H9 (cell line): ENCODE data around the gene FXYD3. TPM values are rescaled to one million over a fixed set of nuclear protein-coding genes. Genes with fewer than 3 reads are reported as not detected.

Source experiments
- DNase-seq: peaks from one replicate; pipeline ENCODE4 v3.0.0-alpha.2; 2017
- H2AFZ ChIP-seq: one replicate; pipeline ENCODE4 v1.6.1; 2013; ENCODE audit warnings: mild to moderate bottlenecking, low read length, control low read depth, moderate library complexity
- H2AK5ac ChIP-seq: 2 replicates; pipeline ENCODE4 v1.6.1; 2013; ENCODE audit warnings: low read length, control low read depth, mixed read lengths; ENCODE audit not compliant: insufficient read length
- H2BK120ac ChIP-seq: one replicate; pipeline ENCODE4 v1.6.1; 2013; ENCODE audit warnings: low read depth, mild to moderate bottlenecking, low read length, control low read depth, inconsistent platforms; ENCODE audit not compliant: poor library complexity, severe bottlenecking
- H2BK12ac ChIP-seq: 2 replicates; pipeline ENCODE4 v1.6.1; 2013; ENCODE audit warnings: low read length, control low read depth, mixed read lengths, low read depth; ENCODE audit not compliant: insufficient read length
- H2BK15ac ChIP-seq: 2 replicates; pipeline ENCODE4 v1.6.1; 2013; ENCODE audit warnings: low read depth, low read length, control low read depth
- H2BK20ac ChIP-seq: one replicate; pipeline ENCODE4 v1.6.1; 2013; ENCODE audit warnings: low read depth, mild to moderate bottlenecking, low read length, control low read depth, inconsistent platforms; ENCODE audit not compliant: poor library complexity, severe bottlenecking
- H2BK5ac ChIP-seq: 2 replicates; pipeline ENCODE4 v1.6.1; 2013; ENCODE audit warnings: low read length, control low read depth, mixed read lengths; ENCODE audit not compliant: insufficient read length
- H3K14ac ChIP-seq: 2 replicates; pipeline ENCODE4 v1.6.1; 2013; ENCODE audit warnings: low read length, control low read depth; ENCODE audit not compliant: insufficient read depth
- H3K18ac ChIP-seq: 2 replicates; pipeline ENCODE4 v1.6.1; 2013; ENCODE audit warnings: low read depth, mild to moderate bottlenecking, mixed read lengths, low read length, control low read depth; ENCODE audit not compliant: insufficient read length
- H3K23ac ChIP-seq: 2 replicates; pipeline ENCODE4 v1.6.1; 2013; ENCODE audit warnings: low read length, control low read depth, mixed read lengths, low read depth; ENCODE audit not compliant: insufficient read length
- H3K23me2 ChIP-seq: 2 replicates; pipeline ENCODE4 v1.6.1; 2013; ENCODE audit warnings: low read depth, mild to moderate bottlenecking, mixed read lengths, low read length, control low read depth; ENCODE audit not compliant: insufficient read length, poor library complexity, severe bottlenecking
- H3K27ac ChIP-seq: 2 replicates; pipeline ENCODE4 v1.5.1; 2013; ENCODE audit warnings: low read length, control low read depth, mixed read lengths, low read depth; ENCODE audit not compliant: insufficient read length
- H3K27me3 ChIP-seq: 2 replicates; pipeline ENCODE4 v1.6.1; 2013; ENCODE audit warnings: low read length, control low read depth, inconsistent platforms; ENCODE audit not compliant: insufficient read depth
- H3K4ac ChIP-seq: 2 replicates; pipeline ENCODE4 v1.6.1; 2013; ENCODE audit warnings: low read depth, mild to moderate bottlenecking, control low read depth, inconsistent platforms, low read length, moderate library complexity
- H3K4me1 ChIP-seq: 2 replicates; pipeline ENCODE4 v1.6.1; 2013; ENCODE audit warnings: low read length, control low read depth, inconsistent platforms; ENCODE audit not compliant: insufficient read depth
- H3K4me2 ChIP-seq: 2 replicates; pipeline ENCODE4 v1.6.1; 2013; ENCODE audit warnings: low read length, control low read depth, mixed read lengths; ENCODE audit not compliant: insufficient read length, insufficient read depth
- H3K56ac ChIP-seq: 2 replicates; pipeline ENCODE4 v1.6.1; 2013; ENCODE audit warnings: low read depth, mild to moderate bottlenecking, mixed read lengths, low read length, control low read depth; ENCODE audit not compliant: insufficient read length
- H3K79me1 ChIP-seq: 2 replicates; pipeline ENCODE4 v1.6.1; 2013; ENCODE audit warnings: low read depth, mild to moderate bottlenecking, moderate library complexity, low read length, control low read depth, inconsistent platforms; ENCODE audit not compliant: insufficient read depth, poor library complexity, severe bottlenecking
- H3K79me2 ChIP-seq: 2 replicates; pipeline ENCODE4 v1.6.1; 2013; ENCODE audit warnings: low read length, control low read depth, inconsistent platforms; ENCODE audit not compliant: insufficient read depth
- H3K9ac ChIP-seq: 2 replicates; pipeline ENCODE4 v1.6.1; 2013; ENCODE audit warnings: low read length, control low read depth, mixed read lengths; ENCODE audit not compliant: insufficient read length; ENCODE audit errors: extremely low read depth
- H3K9me3 ChIP-seq: one replicate; pipeline ENCODE4 v1.6.1; 2013; ENCODE audit warnings: low read depth, low read length, inconsistent platforms; ENCODE audit not compliant: control insufficient read depth
- H3T11ph ChIP-seq: one replicate; pipeline ENCODE4 v1.6.1; 2013; ENCODE audit warnings: mild to moderate bottlenecking, low read length, control low read depth, inconsistent platforms
- H4K20me1 ChIP-seq: one replicate; pipeline ENCODE4 v1.6.1; 2013; ENCODE audit not compliant: control insufficient read depth, insufficient read length, insufficient read depth
- H4K5ac ChIP-seq: 2 replicates; pipeline ENCODE4 v1.6.1; 2013; ENCODE audit warnings: low read depth, mild to moderate bottlenecking, mixed read lengths, low read length, control low read depth; ENCODE audit not compliant: insufficient read length
- H4K8ac ChIP-seq: replicated peaks from 2 replicates; pipeline ENCODE4 v1.6.1; 2013; ENCODE audit warnings: low read length, control low read depth, mixed read lengths, low read depth; ENCODE audit not compliant: insufficient read length
- H4K91ac ChIP-seq: 2 replicates; pipeline ENCODE4 v1.6.1; 2013; ENCODE audit warnings: low read depth, mild to moderate bottlenecking, moderate library complexity, mixed read lengths, low read length, control low read depth; ENCODE audit not compliant: insufficient read length
- H3K27ac Mint-ChIP-seq, 3 experiments: 2 replicates in 2 of 3; 3 replicates in 1 of 3; pipeline ENCODE4 v1.8.0; 2020 to 2021; ENCODE audit warnings: mixed read lengths in 3 of 3, mild to moderate bottlenecking in 1 of 3, moderate library complexity in 1 of 3
- H3K27me3 Mint-ChIP-seq: 2 replicates; pipeline ENCODE4 v1.8.0; 2021; ENCODE audit warnings: low read depth, mild to moderate bottlenecking, moderate library complexity, mixed read lengths
- H3K36me3 Mint-ChIP-seq, 3 experiments: 2 replicates in 2 of 3; 3 replicates in 1 of 3; pipeline ENCODE4 v1.8.0; 2020 to 2021; ENCODE audit warnings: low read depth in 3 of 3, mixed read lengths in 3 of 3; ENCODE audit not compliant: insufficient read depth in 1 of 3
- H3K4me1 Mint-ChIP-seq, 2 experiments: 2 replicates each; pipeline ENCODE4 v1.8.0; 2020; ENCODE audit warnings: mixed read lengths in 2 of 2
- H3K4me3 Mint-ChIP-seq, 2 experiments: 2 replicates in 1 of 2; 3 replicates in 1 of 2; pipeline ENCODE4 v1.8.0; 2020 to 2021; ENCODE audit warnings: mild to moderate bottlenecking in 2 of 2, mixed read lengths in 2 of 2, moderate library complexity in 1 of 2
- H3K9me3 Mint-ChIP-seq, 2 experiments: 2 replicates in 1 of 2; 3 replicates in 1 of 2; pipeline ENCODE4 v1.8.0; 2020; ENCODE audit warnings: mild to moderate bottlenecking in 2 of 2, mixed read lengths in 2 of 2, moderate library complexity in 1 of 2
- WGBS: extraction: QIAGEN DNeasy Blood & Tissue Kit; methylation state at CpG from one replicate; pipeline ENCODE4 v1.1.7; 2013; ENCODE audit warnings: missing lambda C conversion rate, low lambda C conversion rate, mixed read lengths; ENCODE audit not compliant: insufficient read length; ENCODE audit errors: extremely low coverage; 5-methylcytosine and 5-hydroxymethylcytosine counted together
- total RNA-seq: library from RNA; stranded (reverse); gene quantifications from 2 replicates; pipeline ENCODE4 v1.2.1, GENCODE V29; 2021
- TF ChIP-seq, protein P1 (sequence below): fragments of 200-600 bp; sonication (generic); conservative IDR thresholded peaks from 3 replicates; pipeline ENCODE4 v1.8.0; 2021; ENCODE audit warnings: antibody characterized with exemption, mild to moderate bottlenecking

Gene FXYD3
- total RNA-seq, 1 experiment from 2014 or later = 1.5 TPM

DNA sequence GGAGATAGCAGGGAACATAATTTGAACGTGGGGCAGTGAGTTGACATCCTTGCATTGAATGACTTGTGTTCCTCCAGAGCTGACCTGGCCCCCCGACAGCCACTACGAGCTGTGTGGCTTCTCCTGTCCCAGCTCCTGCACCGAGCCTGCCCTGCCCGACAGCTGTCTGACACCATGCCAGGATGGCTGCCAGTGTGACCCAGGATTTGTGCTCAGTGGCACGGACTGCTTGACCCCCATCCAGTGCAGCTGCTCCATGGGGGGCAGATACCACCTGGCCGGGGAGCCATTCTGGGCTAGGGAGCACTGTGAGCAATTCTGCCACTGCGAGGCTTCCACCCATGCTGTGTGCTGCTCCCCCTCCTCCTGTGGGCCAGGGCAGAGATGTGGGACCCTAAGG is 29.2 kb upstream of the FXYD3 start:
- Histone ChIP-seq H3K79me2 (no peaks in the 10 kb centered on the region), H3T11ph (no peak overlapping the region), H4K8ac (no peak overlapping the region), H2BK5ac (no peak overlapping the region), H3K18ac (no peak overlapping the region), H2BK12ac (no peak overlapping the region), H2AK5ac (no peak overlapping the region), H4K5ac (no peak overlapping the region), H3K4me2 (no peak overlapping the region), H3K4ac (no peak overlapping the region), H3K79me1 (no peaks in the 10 kb centered on the region), H3K23me2 (no peaks in the 10 kb centered on the region), H2AFZ (no peak overlapping the region), H3K56ac (no peak overlapping the region), H3K4me1 (no peaks in the 10 kb centered on the region; the same call in 1 of the 2 replicates), H3K23ac (no peak overlapping the region), H2BK20ac (no peak overlapping the region), H3K27me3 (no peaks in the 10 kb centered on the region), H3K14ac (no peak overlapping the region), H4K20me1 (peaks cover 2% of the 10 kb centered on the region), H3K27ac (no peak overlapping the region), H4K91ac (no peak overlapping the region), H2BK15ac (no peak overlapping the region), H2BK120ac (no peak overlapping the region), H3K9me3 (no peaks in the 10 kb centered on the region), H3K9ac (no peak overlapping the region)
- Mint-ChIP-seq H3K4me1 (peaks cover 9 to 18% of the 10 kb centered on the region in 2 experiments), H3K9me3 (peaks cover 0 to 3% of the 10 kb centered on the region in 2 experiments; a peak in 4 of 5 replicates), H3K27ac (no peak overlapping the region), H3K36me3 (0 out of 7 replicates have a peak, but pooled peaks cover 0 to 4% (median 0%) of the 10 kb centered on the region in 3 experiments), H3K27me3 (peaks cover 1% of the 10 kb centered on the region; the same call in 1 of the 2 replicates), H3K4me3 (no peak overlapping the region)
- WGBS = no CpG with 5 or more reads among the region's 8 CpGs
- TF ChIP-seq, protein P1, sequence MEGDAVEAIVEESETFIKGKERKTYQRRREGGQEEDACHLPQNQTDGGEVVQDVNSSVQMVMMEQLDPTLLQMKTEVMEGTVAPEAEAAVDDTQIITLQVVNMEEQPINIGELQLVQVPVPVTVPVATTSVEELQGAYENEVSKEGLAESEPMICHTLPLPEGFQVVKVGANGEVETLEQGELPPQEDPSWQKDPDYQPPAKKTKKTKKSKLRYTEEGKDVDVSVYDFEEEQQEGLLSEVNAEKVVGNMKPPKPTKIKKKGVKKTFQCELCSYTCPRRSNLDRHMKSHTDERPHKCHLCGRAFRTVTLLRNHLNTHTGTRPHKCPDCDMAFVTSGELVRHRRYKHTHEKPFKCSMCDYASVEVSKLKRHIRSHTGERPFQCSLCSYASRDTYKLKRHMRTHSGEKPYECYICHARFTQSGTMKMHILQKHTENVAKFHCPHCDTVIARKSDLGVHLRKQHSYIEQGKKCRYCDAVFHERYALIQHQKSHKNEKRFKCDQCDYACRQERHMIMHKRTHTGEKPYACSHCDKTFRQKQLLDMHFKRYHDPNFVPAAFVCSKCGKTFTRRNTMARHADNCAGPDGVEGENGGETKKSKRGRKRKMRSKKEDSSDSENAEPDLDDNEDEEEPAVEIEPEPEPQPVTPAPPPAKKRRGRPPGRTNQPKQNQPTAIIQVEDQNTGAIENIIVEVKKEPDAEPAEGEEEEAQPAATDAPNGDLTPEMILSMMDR = no peak
- no peak for DNase-seq
